Activated gamma-delta T cell treated with anti-CD3 and anti-CD28 coated beads, Interleukin-2, amount 50 U/mL, for 16 hours (primary cell): Measurements from ENCODE around the gene DPP4.

Experiments
- DNase-seq: peaks from one replicate; pipeline ENCODE4 v3.0.0-alpha.2; 2020; ENCODE audit warnings: low read depth

The DPP4 gene

GRCh38 chr2:162085090-162085891, 11.3 kb upstream of the DPP4 start:
- no peak for DNase-seq

DNA sequence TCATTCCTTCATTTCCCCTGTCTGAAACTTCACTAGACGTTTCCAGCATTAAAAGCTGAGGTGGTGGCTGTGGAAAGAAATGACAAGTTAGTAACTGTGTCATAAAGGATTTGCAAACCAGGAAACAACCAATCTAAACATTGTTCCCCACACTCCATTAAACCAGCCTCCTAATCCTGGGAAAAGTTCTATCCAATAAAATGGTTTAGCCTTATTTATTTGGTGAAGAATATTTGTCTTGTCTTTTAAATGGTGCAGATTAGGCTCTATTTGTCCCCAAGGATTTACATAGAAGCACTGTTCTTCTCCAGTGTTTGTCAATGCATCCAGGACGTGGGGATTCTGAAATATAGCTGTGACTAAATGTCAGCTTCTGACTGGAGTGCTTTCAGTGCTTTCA, 10.5 kb upstream of the DPP4 start:
- no peak for DNase-seq

- DNase-seq, result no peak
Observed at GRCh38 chr2:162082681-162083080, 8.7 kb upstream of the DPP4 start.

DNA sequence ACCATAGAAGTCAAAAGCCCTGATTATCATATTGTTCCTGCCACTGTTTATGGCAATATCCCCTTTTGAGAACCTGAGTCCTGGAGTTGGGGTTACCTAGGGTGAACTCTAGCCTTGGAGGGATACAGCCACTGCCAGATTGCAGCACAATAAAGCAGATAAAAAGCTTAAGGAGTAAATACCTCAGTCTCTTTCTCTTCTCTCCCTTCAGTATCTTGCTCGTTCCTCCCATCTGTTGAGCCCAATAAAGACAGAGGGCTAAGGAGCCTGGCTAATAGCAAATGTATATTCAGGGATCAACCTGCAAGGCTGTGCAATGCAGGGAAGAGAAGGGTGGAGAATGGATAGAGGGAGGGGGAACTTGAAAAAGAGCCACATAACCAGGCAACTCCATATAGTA, 8.0 kb upstream of the DPP4 start:
- DNase-seq, result no peak

- no peak for DNase-seq
Observed at GRCh38 chr2:162079514-162079913, 5.5 kb upstream of the DPP4 start.

DNA sequence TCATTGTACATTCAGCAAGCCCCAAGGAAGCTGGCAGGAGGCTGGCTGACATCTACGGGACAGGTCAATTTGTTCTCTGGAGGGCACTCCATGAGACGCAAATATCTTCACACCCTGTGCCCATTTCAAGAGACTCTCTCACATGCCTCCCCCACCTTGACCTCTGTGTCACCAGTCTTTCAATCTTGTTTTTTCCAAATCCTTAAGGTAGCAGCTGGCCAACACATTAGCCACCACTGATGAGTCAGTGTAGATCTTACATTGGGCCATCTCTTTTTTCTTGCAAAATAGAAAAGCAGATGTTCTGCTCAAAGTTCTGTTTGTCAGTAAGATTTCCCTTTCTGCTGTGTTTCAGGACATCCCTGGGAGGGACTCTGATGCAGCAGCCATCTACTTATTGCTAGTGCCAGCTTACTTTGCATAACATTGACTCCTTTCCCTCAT, 1.7 kb upstream of the DPP4 start:
- no peak for DNase-seq

DNA sequence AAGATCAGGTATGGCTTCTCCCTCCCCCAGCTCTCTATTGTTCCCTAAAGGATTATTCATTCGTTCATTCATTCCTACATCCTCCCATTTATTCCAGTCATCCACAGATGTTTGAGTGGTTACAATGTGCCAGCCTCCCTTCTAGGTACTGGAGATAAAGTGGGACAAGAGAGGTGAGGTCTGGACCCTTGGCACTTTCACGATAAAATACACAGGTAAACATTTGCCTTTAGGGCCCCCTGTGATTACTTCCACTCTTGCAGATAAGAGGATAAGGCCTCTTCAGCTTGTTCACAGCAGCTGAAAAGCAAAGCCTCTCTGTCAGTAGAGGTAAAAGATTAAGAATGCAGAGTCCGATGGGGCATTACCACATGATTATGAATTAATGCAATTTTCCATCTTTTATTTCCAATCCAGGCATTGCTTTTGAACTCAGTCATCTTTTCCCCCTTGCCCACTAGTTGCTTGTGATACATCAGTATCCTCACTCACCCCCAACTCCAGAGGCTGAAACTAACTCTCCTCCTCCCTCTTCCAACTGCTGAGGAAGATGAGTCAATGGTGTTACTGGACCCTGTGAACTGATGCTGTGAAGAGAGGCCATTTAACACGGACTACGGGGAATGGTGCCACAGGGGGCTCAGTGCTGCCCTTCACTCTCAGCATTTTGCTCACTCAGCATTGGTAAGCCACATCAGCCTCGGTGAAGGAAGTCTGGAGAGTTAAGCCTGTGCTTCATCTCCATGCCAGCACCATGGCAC, 1.1 kb upstream of the DPP4 start:
- DNase-seq, result no peak

DNA sequence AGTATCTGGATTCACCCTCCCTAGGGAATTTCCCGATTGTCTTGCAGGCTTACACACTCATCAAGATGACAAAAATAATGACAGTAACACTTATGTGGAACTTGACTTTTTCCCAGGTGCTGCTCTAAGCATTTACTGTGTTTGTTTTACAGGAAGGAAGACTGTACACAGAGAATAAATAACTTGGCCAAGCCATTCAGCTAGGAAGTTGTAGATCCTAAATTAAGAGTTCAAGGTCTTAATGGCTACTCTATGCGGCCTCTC, 549 bp upstream of the DPP4 start:
- DNase-seq, result no peak

- no peak for DNase-seq
Observed at GRCh38 chr2:162072976-162073887, 783 bp downstream of the DPP4 start.

- DNase-seq, result no peak
Observed at GRCh38 chr2:162072181-162072702, 1.8 kb downstream of the DPP4 start.

- DNase-seq, result no peak
Observed at GRCh38 chr2:162071001-162071400, 3.0 kb downstream of the DPP4 start.

DNA sequence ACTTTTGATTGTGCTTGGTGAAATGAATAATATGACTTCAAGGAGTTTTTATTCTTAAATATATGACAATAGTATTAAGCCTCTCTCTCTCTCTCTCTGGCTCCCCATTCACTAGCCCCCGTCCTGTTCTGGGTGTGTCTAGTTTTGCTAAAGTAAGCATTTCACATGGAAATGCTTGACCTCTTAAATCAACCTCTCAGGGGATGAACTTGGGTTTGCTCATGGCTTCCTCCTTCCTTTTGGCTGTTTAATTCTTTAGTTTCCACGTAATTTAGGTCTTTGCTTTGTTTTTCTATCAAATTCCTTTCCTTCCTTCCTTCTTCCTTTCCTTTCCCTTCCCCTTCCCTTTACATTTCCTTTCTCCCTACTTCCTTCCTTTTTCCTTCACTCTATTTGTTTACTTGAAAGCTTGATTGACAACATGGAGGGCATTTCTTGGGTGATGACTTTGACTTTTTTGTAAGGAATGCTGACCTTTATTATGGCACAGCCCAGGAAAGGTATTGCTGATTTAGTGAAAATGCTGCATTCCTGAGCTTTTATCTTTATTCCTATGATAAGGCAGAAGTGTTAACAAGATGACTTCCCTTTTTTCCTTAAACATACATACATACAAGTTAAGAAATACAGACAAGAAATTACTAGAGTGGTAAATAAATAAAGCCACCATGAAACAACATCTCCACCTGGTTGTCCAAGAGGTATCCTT, 3.6 kb downstream of the DPP4 start:
- no peak for DNase-seq

DNA sequence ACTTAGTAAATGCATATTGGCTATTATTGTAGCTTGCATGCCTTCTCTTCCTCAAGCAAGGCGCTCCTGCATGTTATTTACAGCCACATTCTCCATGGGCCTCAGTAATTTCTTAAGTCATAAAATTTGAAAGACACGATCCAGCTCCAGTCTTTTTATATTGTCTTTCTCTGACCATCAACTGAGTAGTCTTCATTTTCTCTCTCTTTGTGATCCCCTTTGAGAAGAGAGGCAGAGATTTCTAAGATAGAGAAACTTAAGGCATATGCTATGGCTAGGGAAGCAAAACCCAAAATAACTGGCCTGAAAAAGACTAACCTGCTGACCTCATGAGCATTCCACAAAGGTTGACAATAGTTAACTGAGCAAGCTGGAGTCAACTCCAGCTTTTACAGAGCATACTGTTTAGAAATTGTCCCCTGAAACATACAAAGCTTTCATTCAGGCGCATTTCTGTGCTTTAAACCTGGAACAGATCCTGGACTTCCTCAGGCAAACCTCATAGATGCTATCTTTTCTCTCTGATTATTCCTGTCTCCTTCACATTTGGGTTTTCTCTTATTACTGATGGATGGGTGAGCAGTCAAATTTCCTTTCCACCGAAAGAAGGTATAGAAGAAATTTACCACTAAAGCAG, 4.6 kb downstream of the DPP4 start:
- DNase-seq, result no peak

GRCh38 chr2:162067596-162067995, 6.4 kb downstream of the DPP4 start:
- no peak for DNase-seq

DNA sequence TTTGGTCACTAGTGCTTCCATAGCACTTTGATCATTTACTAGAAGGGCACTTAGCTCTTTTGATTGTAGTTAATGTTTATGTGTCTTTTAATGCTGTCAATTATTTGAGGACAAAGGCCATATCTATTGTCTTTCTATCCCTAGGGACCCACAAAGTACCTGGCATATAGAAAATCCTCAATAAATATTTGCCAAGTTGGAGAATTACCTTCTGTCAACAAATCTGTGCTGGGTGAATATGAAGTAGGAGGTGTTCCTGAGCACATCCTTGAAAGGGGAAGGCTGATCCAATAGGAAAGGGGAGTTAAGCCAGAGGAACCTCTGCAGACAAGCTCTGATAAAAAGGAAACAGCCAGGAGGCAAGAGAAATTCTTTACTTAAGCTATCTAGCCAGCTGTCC, 8.2 kb downstream of the DPP4 start:
- DNase-seq, result no peak

DNA sequence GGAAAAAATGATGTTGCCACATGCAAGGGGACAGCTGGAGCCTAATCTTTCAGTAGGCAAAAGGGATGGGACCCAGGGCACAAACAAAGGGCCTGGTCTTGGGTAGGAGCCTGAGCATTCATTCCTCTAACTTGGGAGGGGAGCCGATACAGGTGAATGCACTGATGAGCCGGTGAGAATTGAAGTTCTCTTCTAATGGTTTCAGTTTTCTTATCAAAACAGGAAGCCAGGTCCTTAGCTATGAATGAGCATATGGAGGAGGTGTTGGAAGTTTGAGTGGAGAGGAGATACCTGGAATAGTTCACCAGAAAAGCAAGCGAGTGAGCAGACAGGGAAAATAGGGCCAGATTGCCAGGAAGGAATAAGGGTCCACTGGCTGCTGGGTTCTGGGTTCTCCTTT, 10.1 kb downstream of the DPP4 start:
- DNase-seq, result no peak

- DNase-seq, result no peak
Observed at GRCh38 chr2:162063281-162063680, 10.7 kb downstream of the DPP4 start.

GRCh38 chr2:162062559-162062958, 11.5 kb downstream of the DPP4 start:
- no peak for DNase-seq

- DNase-seq, result no peak
Observed at GRCh38 chr2:162061021-162061420, 13.0 kb downstream of the DPP4 start.

DNA sequence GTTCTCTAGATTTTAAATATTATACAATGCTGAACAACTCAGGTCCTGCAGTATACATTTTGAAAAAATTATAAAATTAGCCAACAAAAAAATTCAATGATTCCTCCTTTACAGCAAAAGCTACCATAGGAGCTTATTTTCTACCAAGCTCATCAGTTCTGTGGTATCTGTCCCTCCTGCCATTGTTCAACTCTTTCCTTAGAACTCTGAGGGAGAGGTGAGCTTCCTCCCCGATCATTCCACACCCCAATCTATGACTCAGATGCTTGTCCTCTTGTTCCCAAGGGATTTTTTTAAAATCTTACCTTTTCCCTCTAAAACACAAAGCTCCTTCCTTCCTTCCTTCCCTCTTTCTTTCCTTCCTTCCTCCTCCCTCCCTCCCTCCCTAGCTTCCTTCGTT, 13.5 kb downstream of the DPP4 start:
- DNase-seq, result no peak

DNA sequence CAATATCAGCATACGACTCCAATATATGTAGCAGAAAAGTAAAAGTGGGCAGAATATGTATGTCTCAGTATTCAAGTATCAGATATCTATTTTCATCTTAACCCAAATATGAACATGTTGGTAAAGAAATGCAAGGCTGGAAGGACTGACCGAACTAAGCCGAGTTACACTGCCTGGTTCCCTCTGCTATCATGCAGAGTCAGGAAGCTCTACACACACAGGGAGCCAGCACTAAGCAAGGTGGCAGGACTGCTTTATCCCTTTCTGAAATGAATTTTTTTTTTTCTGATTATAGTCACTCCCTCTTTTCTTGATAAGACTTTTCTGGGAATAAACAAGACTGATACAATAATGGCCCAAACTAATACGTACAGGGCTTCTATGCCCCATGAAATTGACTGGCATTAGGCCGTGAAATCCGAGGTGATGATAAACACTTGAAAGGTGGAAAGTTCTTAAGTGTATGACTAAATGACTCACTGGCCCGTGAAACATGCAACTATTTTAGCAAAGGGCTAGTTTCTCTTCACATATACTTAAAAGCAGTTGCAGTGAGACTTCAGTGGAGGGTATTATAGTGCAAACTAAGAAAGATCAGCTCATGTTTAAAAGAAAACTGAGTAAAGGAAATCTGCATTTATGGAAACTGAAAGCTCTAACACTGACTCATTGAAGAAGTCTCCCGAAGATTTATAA, 14.9 kb downstream of the DPP4 start:
- DNase-seq, result no peak
